NOMO-1 treated with DMSO at 0.1 percent for 48 hours (cell line): ENCODE measurements around the gene GALNT18.

Experiments
- DNase-seq: peaks from one replicate; lab custom pipeline; 2025; ENCODE audit not compliant: unreplicated experiment; lab: John Stamatoyannopoulos, UW

The GALNT18 gene

GRCh38 chr11:11624926-11625325 lies 3.1 kb upstream of the GALNT18 start:
- no peak for DNase-seq

DNA sequence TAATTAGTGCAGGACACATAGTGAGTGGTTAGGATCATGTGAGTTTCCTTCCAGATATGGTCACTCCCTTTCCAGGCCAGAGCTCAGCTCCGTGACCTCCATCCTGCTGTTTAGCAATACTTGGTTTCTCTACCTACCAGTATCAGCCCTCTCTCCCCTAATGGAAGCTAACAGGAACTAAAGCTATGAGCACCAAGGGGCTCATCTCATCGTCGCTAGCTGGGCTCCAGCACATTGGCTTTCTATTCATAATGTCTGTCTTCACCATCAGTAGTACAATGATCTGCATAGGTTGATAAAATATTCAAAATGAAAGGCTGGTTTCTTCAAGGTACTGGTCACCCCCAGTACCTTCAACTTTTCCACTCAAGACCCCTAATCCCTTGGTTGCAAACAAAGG lies 2.4 kb upstream of the GALNT18 start:
- DNase-seq, result no peak

DNA sequence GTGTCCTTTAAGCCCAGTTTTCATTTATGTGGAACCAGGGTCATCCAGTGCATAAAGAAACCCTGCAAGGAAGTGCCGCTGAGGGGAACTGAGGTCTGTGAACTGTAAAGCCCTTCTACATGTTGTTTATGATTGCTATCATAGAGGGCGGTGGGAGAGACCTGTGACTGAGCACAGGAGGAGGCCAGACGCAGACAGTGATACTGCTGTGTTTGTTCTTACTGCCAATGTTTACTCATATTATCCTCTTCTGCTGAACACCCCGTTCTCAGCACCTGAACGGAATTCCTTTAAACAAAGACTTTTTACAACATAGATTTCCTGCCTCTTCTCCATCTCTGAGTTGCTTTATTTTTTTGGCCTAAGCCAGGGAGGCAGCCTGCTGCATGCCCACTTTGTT lies 967 bp upstream of the GALNT18 start:
- DNase-seq, result no peak

DNA sequence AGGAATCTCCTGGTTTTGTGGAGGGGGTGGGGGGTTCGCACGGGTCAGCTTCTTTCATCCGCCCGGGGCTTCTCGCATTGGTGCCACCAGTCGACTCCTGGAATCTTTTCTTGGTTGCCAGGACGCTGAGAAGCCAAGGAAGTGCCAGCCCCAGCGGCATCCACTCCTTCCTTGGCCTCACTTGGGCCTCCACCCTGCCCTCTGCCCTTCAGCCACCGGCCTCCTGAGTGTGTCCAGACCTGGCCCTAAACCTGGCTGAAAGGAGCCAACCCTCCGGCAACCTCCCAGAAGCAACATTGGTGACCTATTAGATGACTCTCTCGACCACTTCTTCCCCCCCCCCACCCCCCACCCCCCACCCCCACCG lies 518 bp upstream of the GALNT18 start:
- DNase-seq, result no peak

DNA sequence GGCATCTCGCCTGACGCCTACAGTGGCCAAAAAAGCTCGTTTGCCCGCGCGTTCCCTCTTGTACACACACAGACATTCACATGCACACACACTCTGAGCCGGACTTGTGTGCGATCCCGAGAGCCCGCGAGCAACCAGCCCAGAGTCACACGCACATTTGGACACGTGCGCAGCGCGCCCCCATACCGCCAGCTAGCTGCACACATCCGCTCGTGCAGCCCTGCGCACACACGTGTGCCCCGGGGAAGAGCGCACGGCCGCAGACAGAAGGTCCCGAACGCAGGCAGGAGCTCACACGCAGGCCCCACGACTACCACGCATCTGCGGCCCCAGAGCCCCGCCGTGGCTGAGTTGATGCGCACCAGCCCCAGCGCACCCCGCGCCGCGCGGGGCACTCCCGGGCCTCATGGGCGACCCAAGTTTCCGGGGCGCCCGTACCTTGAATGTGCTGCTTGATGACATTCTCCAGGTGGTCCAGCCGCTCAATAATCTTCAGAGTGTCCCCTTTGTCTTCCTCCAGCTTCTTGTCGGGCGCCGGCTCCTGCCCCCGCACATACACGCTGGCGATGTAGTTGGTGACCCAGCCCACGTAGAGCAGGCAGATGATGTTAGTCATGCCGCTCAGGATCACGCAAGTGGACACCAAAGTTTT lies 758 bp downstream of the GALNT18 start:
- no peak for DNase-seq

GRCh38 chr11:11620173-11620920 lies 1.5 kb downstream of the GALNT18 start:
- no peak for DNase-seq

DNA sequence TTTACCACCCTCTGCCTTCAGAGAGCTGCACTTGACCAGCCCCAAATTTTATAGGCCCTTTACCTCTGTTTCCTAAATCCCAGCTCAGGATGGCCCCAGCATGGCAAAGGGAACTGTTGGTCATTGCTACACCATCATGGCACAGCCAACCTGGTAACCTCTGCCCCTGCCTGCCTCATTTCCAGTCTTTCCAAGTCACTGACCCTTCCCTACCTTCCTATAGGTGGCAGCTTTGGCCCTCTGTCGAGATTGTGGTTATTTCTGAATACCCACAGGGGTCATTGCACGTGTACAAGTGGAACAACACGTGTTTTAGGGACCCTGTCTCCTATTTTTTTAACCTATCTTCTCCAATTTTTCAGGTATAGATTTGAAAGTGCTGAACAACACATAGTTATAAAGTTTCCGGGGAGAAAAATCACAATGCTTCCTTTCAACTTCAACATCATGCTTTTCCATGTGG lies 2.8 kb downstream of the GALNT18 start:
- no peak for DNase-seq

- no peak for DNase-seq
These were observed 6.7 kb downstream of the GALNT18 start for GRCh38 chr11:11615086-11615485.

- no peak for DNase-seq
These were observed 9.4 kb downstream of the GALNT18 start for GRCh38 chr11:11612439-11612838.

DNA sequence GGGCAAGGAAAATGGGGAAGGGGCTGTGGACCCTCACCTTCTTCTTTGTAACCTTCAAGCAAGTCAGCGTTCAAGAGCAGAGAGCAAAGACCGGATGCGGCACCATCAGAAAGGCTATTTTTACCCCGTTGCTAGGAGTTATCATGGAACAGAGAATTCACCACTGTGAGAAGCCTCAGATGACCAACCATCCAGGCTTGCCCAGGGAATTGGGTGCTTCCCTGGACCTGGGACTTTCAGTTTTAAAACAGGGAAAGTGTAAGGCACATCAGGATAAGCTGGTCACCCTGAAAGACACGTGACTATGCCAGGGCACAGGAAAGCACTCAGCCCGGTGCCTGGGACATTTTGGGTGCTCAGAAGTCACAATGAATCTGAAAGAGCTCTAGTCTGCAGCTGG lies 10.4 kb downstream of the GALNT18 start:
- no peak for DNase-seq

GRCh38 chr11:11608783-11609232 lies 13.0 kb downstream of the GALNT18 start:
- DNase-seq, result no peak

DNA sequence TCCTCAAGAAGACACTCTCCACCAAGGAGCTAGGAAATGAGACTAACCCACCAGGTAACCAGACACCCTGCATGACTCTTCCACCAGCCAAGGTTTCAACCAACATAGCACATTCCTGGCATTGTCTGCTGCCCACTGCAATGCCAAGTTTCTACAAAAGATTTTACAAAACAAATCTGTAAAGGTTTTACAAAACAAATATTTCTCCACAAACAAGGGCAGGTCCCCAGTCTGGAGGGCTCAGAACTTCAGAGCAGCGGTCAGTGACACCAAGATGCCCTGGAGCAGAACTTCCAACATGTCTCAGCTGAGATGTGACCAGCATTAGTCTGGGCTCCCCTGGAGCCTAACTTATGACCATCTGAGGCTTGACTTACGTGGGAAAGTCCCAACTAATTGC lies 14.0 kb downstream of the GALNT18 start:
- no peak for DNase-seq

DNA sequence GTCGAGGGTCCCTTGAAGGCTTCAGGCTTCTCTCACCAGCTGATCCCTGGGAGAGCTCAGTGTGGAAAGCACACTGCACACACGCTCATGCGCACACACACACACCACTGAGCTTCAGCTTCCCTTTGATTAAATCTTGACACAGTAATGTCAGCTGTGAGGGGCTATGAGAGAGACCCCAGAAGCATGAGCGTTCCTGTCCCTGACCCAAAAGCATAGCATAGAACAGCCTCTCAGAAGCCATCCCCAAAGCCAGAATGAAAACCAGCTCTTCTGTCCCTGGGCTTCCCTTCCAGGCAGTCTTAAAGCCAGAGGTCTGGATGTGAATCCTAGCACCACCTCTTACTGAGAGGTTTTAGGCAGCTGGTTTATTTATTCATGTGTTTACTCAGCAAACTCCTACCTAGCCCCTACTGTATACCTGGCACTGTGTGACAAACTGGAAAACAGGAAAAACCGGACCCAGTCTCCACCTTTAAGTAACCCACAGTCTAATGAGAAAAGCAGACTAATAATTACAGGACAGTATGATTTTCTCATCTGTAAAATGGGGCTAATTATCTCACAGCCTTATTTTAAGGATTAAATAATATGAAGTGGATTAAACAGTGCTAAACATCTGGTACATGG lies 15.9 kb downstream of the GALNT18 start:
- no peak for DNase-seq

GRCh38 chr11:11605181-11605580 lies 16.6 kb downstream of the GALNT18 start:
- no peak for DNase-seq

GRCh38 chr11:11604370-11604990 lies 17.3 kb downstream of the GALNT18 start:
- DNase-seq, result no peak

- no peak for DNase-seq
These were observed 19.8 kb downstream of the GALNT18 start for GRCh38 chr11:11602011-11602410.

GRCh38 chr11:11600288-11600687 lies 21.5 kb downstream of the GALNT18 start:
- DNase-seq, result no peak

DNA sequence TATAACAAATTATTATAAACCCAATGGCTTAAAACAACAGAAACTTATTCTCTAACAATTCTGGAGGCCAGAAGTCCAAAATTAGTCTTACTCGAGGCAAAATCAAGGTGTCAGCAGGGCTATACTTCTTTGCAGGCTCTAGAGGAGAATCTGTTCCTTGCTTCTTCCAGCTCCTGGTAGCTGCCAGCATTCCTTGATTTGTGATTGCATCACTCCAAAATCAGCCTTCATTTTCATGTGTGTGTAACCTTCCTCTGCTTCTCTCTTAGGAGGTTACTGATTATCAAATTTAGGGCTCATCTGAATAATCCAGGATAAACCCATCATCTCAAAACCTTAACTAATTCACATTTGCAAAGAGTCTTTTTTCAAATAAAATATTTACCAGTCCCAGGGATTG lies 23.6 kb downstream of the GALNT18 start:
- no peak for DNase-seq

GRCh38 chr11:11594162-11594561 lies 27.6 kb downstream of the GALNT18 start:
- DNase-seq, result no peak

DNA sequence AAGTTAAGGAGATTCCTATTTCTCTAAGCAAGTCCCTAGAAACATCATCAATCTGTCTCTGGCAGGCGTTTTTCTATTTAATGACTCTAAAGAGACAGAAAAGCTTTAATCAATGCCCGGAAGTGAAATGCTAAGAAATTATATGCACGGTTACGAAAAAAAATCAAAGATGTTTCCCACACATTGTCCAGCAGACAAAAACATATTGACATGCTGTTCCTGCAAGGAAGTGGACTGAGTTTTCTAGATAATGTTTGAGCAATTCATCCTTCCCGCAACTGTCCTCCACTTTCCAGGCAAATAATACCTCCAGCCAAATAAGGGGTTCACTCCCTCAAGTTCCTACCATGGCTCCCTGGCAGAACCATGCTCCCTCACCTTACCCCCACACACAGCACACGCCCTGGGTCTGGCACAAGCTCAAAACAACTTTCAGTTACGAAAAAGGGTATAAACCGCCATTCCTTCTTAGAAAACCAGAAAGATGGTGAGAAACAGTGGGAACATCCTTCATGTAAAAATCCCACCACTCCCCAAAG lies 29.6 kb downstream of the GALNT18 start:
- no peak for DNase-seq

DNA sequence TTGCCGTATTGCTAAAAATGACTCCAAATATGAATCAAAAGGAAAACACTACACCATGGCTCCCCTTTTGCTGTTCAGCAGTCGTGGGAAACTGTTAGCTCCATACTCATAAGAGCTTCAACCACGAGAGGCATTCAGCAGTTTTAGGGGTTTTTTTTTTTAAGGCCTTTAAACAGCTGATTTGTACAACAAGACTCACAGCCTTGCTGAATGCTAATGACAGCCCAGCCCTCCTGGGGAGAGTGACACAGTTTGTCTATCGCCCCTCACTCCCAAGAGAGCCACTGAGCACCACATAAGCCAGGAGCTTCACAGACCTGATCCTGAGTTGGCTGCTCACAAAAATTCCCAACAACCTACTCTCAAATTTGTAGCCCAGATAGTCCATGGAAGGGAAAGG lies 32.4 kb downstream of the GALNT18 start:
- no peak for DNase-seq

- DNase-seq, result no peak
These were observed 32.9 kb downstream of the GALNT18 start for GRCh38 chr11:11588891-11589290.
